ENCODE results near the gene PTPRT.

- TF ChIP-seq POLR2A (IDR thresholded peaks at IDR 0.05) = no peak
- TF ChIP-seq, protein P1, sequence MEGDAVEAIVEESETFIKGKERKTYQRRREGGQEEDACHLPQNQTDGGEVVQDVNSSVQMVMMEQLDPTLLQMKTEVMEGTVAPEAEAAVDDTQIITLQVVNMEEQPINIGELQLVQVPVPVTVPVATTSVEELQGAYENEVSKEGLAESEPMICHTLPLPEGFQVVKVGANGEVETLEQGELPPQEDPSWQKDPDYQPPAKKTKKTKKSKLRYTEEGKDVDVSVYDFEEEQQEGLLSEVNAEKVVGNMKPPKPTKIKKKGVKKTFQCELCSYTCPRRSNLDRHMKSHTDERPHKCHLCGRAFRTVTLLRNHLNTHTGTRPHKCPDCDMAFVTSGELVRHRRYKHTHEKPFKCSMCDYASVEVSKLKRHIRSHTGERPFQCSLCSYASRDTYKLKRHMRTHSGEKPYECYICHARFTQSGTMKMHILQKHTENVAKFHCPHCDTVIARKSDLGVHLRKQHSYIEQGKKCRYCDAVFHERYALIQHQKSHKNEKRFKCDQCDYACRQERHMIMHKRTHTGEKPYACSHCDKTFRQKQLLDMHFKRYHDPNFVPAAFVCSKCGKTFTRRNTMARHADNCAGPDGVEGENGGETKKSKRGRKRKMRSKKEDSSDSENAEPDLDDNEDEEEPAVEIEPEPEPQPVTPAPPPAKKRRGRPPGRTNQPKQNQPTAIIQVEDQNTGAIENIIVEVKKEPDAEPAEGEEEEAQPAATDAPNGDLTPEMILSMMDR (IDR thresholded peaks at IDR 0.05) = no peak
These were observed 848.1 kb downstream of the PTPRT start for GRCh38 chr20:42341654-42342053.

Data from uterus (tissue), 2 donors.